HG02973 (cell line): ENCODE results near the gene CFI.

ENCODE experiments used
- ATAC-seq: cut with Tn5 transposase; IDR thresholded peaks from one replicate; pipeline ENCODE4 v1.9.1; 2021; ENCODE audit warnings: moderate library complexity; ENCODE audit not compliant: unreplicated experiment

CFI gene

GRCh38 chr4:109699553-109700225 is 102.1 kb downstream of the CFI start:
- no peak for ATAC-seq

DNA sequence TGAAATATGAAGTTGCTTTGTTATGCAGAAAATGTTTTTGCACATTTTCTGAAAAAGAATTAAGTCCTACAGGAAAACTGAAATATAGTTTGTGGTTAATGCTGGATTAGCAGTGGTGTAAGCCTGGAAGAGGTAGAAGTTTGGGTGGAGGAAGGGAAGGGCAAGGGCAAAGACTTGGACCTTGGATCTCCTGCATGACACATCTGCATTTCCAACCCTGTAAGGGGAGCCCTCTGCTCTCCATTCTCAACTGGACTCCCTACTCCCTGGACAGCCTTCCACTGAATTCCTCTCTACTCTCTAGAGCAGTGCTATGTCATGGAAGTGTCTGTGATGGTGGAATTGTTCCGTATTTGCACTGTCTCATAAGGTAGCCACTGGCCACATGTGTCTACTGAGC is 103.1 kb downstream of the CFI start:
- ATAC-seq = no peak

DNA sequence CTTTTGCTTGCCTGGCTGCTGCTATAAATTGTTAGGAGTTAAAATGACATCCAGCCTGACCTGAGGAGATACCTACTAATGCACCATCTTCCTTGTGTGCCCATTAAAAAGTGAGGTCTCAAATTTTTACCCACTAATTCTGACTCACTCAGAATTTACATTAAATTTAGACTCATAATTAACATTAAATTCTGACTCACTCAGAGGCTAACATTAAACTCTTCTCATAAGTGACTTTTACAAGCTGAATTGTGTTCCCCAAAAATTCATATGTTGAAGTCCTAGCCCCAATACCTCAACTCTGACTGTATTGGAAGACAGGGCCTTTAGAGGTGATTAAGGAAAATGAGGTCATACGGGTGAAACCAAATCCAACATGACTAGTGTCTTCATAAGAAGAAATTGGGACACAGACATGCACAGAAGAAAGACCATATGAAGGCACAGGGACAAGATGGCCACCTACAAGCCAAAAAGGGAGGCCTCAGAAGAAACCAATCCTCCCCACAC is 110.3 kb downstream of the CFI start:
- ATAC-seq = no peak
